ENCODE results near the gene PCDHGB4. TPM values are rescaled to one million over a fixed set of nuclear protein-coding genes. Genes with fewer than 3 reads are reported as not detected.
"Not testable (repeated sequence)": the region's sequence is repeated elsewhere in the genome, so short reads cannot be mapped to it uniquely, and the experiment has no call there.

Gene PCDHGB4
- total RNA-seq, 1 donor from 2014 or later, result 5.8 TPM

DNA sequence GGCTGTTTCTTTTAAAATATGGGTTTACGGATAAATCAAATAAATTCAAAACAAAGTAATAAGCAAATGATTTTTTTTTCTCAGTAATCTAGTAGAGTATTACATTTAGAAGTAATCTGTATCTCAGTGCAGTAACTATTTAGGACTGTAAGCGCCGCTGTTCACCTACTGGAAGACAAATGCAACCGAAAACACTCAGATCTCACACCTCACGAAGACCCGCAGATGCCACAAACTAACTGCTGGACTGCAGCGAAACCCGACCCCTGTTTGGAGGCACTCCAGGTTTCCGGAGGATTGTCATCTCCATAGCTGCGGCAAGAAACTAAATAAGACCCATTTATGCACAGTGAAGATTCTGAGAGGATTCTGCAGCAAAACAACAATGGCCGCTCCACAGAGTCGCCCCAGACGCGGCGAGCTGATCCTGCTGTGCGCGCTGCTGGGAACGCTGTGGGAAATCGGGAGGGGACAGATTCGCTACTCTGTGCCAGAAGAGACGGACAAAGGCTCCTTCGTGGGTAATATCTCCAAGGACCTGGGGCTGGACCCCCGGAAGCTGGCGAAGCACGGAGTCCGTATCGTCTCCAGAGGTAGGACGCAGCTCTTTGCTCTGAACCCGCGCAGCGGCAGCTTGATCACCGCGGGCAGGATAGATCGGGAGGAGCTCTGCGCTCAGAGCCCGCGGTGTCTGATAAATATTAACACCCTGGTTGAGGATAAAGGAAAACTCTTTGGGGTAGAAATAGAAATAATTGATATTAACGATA is 5.1 kb downstream of the PCDHGB4 start, which contains the start of gene PCDHGA8:
TSS of gene PCDHGA8 (plus strand) at position 205 of the 770 bp plus-strand sequence. CDS start at position 386, 181 bp downstream.
- DNase-seq (no peak), ATAC-seq (ENCODE audit: poor library complexity) (no peak)
- intact Hi-C loops (cut with DNase I), result no loop called here

GRCh38 chr5:141393267-141393666 is 5.8 kb downstream of the PCDHGB4 start:
- no peak for DNase-seq
- intact Hi-C loops (cut with DNase I), result no loop called here
- no peak for ATAC-seq (ENCODE audit: poor library complexity)

- intact Hi-C loops (cut with DNase I); ATAC-seq (ENCODE audit: poor library complexity); DNase-seq: not testable (repeated sequence)
Measured at GRCh38 chr5:141394401-141395187, 7.1 kb downstream of the PCDHGB4 start.

- intact Hi-C loops (cut with DNase I); DNase-seq: not testable (repeated sequence)
- ATAC-seq (ENCODE audit: poor library complexity), result peak; percentile 93
Measured at GRCh38 chr5:141397756-141398551, 10.5 kb downstream of the PCDHGB4 start, which contains the start of gene PCDHGB5. PCDHGB5 (plus strand) TSS chr5:141397947; CDS start chr5:141398128, 181 bp downstream.

DNA sequence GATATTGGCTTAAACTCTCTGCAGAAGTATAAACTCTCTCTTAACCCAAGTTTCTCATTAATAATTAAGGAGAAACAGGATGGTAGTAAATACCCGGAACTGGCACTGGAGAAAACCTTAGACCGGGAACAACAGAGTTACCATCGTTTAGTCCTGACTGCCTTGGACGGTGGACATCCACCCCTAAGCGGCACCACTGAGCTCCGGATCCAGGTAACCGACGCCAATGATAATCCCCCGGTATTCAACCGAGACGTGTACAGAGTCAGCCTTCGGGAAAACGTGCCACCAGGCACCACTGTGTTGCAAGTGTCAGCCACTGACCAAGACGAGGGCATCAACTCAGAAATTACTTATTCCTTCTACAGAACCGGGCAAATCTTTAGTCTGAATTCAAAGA is 11.1 kb downstream of the PCDHGB4 start:
- DNase-seq (no peak), ATAC-seq (ENCODE audit: poor library complexity) (peak; percentile 37)
- intact Hi-C loops (cut with DNase I), result no loop called here

- ATAC-seq (ENCODE audit: poor library complexity) (no peak), DNase-seq (no peak)
- intact Hi-C loops (cut with DNase I), result no loop called here
Measured at GRCh38 chr5:141399555-141400258, 12.2 kb downstream of the PCDHGB4 start.

DNA sequence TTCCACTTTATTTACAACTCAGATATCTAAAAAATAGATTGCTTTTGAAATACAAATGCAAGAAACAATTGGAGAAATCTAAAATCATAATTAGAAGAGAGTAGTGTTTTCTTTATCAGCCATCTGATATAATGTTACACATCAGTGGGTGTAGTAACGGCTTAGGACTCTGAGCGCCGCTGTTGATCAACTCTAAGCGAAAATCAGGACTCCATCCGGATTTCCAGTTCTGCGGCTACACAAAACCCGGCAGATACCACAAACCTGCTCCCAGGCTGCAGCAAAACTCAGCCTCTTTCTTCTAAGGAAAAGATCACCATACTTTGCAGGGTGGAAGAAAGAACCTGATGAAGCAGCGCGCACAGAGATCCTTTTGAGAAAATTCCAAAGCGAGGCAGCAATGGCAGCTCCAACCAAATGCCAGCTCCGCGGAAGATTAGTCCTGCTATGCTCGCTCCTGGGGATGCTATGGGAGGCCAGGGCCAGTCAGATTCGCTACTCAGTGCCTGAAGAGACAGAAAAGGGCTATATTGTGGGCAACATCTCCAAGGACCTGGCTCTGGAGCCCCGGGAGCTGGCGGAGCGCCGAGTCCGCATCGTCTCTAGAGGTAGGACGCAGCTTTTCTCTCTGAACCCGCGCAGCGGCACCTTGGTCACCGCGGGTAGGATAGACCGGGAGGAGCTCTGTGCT is 15.2 kb downstream of the PCDHGB4 start, which contains the start of gene PCDHGA9:
TSS of gene PCDHGA9 (plus strand) at position 226 of the 691 bp plus-strand sequence. CDS start at position 401, 175 bp downstream.
- DNase-seq (no peak), ATAC-seq (ENCODE audit: poor library complexity) (no peak)
- intact Hi-C loops (cut with DNase I), result no loop called here

- ATAC-seq (ENCODE audit: poor library complexity) (no peak), DNase-seq (no peak)
- intact Hi-C loops (cut with DNase I), result no loop called here
Measured at GRCh38 chr5:141403387-141403786, 15.9 kb downstream of the PCDHGB4 start.

DNA sequence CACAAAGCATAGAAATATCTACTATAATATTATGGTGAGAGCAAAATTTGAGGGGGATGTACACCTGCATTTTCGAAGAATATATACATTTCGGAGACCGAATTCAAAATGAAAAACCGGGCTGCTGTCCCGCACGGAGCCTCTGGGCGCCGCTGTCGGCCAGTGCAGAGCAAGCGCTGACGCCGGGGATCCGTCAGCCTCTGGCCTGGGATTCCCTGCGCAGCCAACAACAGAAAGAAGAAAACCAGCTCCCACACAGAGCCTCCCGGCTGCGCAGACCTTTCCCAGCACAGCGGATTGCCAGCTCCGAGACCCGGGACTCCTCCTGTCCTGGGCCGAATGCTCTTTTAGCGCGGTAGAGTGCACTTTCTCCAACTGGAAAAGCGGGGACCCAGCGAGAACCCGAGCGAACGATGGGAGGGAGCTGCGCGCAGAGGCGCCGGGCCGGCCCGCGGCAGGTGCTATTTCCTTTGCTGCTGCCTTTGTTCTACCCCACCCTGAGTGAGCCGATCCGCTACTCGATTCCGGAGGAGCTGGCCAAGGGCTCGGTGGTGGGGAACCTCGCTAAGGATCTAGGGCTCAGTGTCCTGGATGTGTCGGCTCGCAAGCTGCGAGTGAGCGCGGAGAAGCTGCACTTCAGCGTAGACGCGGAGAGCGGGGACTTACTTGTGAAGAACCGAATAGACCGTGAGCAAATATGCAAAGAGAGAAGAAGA is 20.4 kb downstream of the PCDHGB4 start, which contains the start of gene PCDHGB6:
TSS of gene PCDHGB6 (plus strand) at position 232 of the 716 bp plus-strand sequence. CDS start at position 414, 182 bp downstream.
- DNase-seq, result peak; percentile 80
- peak; percentile 93 for ATAC-seq (ENCODE audit: poor library complexity)
- intact Hi-C loops (cut with DNase I), result not testable (repeated sequence)

- intact Hi-C loops (cut with DNase I), result loop anchor here (5.0 kb wide), 1 partner anchor 62 kb away; no protein-coding TSS in a partner anchor
- ATAC-seq (ENCODE audit: poor library complexity) (no peak), DNase-seq (no peak)
Measured at GRCh38 chr5:141409598-141410306, 22.3 kb downstream of the PCDHGB4 start.

DNA sequence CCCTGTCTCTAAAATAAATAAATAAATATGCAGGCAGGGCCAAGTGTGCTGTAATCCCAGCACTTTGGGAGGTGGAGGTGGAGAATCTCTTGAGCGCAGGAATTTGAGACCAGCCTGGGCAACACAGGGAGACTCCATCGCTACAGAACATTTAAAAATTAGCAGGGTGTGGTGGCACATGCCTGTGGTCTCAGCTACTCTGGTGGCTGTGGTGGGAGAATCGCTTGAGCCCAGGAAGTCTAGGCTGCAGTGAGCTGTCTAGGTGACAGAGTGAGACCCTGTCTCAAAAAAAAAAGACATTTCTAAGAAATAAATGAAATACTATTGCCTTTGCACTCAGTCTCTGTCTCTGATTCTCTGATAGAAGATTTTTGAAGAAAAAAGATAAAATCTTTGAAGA is 24.1 kb downstream of the PCDHGB4 start:
- intact Hi-C loops (cut with DNase I), result loop anchor here (5.0 kb wide), 1 partner anchor 64 kb away; no protein-coding TSS in a partner anchor
- no peak for ATAC-seq (ENCODE audit: poor library complexity)

DNA sequence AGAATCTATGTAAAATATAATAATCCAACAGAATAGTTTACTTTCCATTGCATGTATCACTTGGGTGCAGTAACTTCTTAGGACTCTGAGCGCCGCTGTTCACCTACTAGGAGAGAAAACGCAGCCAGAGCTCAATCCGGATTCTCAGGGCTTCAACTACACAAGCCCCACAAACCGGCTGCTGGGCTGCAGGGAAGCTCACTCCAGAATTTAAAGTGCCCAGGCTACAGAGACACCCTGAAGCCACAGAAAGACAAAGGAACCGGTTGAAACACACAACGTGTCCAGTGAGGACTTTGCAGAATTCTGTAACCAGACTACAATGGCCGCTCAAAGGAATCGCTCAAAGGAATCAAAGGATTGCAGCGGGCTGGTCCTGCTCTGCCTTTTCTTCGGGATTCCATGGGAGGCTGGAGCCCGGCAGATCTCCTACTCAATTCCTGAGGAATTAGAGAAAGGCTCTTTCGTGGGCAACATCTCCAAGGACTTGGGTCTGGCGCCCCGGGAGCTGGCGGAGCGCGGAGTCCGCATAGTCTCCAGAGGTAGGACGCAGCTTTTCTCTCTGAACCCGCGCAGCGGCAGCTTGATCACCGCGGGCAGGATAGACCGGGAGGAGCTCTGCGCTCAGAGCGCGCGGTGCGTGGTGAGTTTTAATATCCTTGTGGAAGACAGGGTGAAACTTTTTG is 25.5 kb downstream of the PCDHGB4 start, which contains the start of gene PCDHGA10:
TSS of gene PCDHGA10 (plus strand) at position 134 of the 686 bp plus-strand sequence. CDS start at position 323, 189 bp downstream.
- intact Hi-C loops (cut with DNase I), result loop anchor here (5.0 kb wide), 1 partner anchor 66 kb away; no protein-coding TSS in a partner anchor
- no peak for DNase-seq

More for the DNA sequence above, 24.1 kb downstream of the PCDHGB4 start:
- DNase-seq, result no peak

GRCh38 chr5:141413540-141414069 is 26.1 kb downstream of the PCDHGB4 start:
- intact Hi-C loops (cut with DNase I), result loop anchor here (5.0 kb wide), 1 partner anchor 66 kb away; no protein-coding TSS in a partner anchor
- DNase-seq, result no peak
- peak; percentile 32 for ATAC-seq (ENCODE audit: poor library complexity)

More for the DNA sequence above, 25.5 kb downstream of the PCDHGB4 start, which contains the start of gene PCDHGA10:
- peak; percentile 73 for ATAC-seq (ENCODE audit: poor library complexity)

DNA sequence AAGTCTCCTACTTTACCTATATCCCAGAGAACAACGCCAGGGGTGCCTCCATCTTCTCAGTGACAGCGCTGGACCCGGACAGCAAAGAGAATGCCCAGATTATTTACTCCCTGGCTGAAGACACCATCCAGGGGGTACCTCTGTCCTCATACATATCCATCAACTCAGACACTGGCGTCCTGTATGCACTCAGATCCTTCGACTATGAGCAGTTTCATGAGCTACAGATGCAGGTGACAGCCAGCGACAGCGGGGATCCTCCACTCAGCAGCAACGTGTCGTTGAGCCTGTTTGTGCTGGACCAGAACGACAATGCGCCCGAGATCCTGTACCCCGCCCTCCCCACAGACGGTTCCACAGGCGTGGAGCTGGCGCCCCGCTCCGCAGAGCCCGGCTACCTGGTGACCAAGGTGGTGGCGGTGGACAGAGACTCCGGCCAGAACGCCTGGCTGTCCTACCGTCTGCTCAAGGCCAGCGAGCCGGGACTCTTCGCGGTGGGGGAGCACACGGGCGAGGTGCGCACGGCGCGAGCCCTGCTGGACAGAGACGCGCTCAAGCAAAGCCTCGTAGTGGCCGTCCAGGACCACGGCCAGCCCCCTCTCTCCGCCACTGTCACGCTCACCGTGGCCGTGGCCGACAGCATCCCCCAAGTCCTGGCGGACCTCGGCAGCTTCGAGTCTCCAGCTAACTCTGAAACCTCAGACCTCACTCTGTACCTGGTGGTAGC is 27.2 kb downstream of the PCDHGB4 start:
- not testable (repeated sequence) for ATAC-seq (ENCODE audit: poor library complexity); DNase-seq
- intact Hi-C loops (cut with DNase I), result loop anchor here (5.0 kb wide), 1 partner anchor 67 kb away; no protein-coding TSS in a partner anchor

Data from Right ventricle myocardium superior (tissue), 1 donor.